B cell (primary cell): ENCODE results near the gene TOP3B.

Experiments
- EZH2 ChIP-seq: IDR thresholded peaks from 2 replicates; pipeline ENCODE4 v1.6.1; 2012; ENCODE audit warnings: borderline replicate concordance, low read depth, mild to moderate bottlenecking, moderate library complexity, low read length; ENCODE audit not compliant: insufficient read depth, poor library complexity, severe bottlenecking
- TF ChIP-seq, protein P1 (sequence below): fragments of 200-600 bp; IDR thresholded peaks from one replicate; pipeline ENCODE4 v1.8.0; 2022; ENCODE audit warnings: antibody characterized with exemption, mild to moderate bottlenecking

- TF ChIP-seq, protein P1, sequence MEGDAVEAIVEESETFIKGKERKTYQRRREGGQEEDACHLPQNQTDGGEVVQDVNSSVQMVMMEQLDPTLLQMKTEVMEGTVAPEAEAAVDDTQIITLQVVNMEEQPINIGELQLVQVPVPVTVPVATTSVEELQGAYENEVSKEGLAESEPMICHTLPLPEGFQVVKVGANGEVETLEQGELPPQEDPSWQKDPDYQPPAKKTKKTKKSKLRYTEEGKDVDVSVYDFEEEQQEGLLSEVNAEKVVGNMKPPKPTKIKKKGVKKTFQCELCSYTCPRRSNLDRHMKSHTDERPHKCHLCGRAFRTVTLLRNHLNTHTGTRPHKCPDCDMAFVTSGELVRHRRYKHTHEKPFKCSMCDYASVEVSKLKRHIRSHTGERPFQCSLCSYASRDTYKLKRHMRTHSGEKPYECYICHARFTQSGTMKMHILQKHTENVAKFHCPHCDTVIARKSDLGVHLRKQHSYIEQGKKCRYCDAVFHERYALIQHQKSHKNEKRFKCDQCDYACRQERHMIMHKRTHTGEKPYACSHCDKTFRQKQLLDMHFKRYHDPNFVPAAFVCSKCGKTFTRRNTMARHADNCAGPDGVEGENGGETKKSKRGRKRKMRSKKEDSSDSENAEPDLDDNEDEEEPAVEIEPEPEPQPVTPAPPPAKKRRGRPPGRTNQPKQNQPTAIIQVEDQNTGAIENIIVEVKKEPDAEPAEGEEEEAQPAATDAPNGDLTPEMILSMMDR = no peak
- TF ChIP-seq EZH2 = no peak
Observed at GRCh38 chr22:22001664-22002525, 19.3 kb upstream of the TOP3B start.
